ENCODE measurements around the gene GNAZ. TPM values are rescaled to one million over a fixed set of nuclear protein-coding genes. Genes with fewer than 3 reads are reported as not detected.
A peak's percentile ranks its signal among the peaks of the same experiment; 100 is the strongest.

Gene GNAZ
- 7.7 and 9.1 TPM in 2 replicates for total RNA-seq
- 10.1 TPM for total RNA-seq (2013)
- polyA plus RNA-seq: 2.5 and 2.8 TPM in 2 replicates
- polyA minus RNA-seq: 5.6 and 9.3 TPM in 2 replicates

- H3K27ac ChIP-seq (ENCODE audit: low read length in 2 of 2): peak within 1 kb of the TSS in 1 of 2 donors; percentile 42
- DNase-seq (peak; percentile 72), ATAC-seq (ENCODE audit: low read depth) (peak; percentile 52)
- H3K9ac ChIP-seq (ENCODE audit: low read length): peak within 1 kb of the TSS; percentile 73
- H3K79me2 ChIP-seq (ENCODE audit: control insufficient read depth, insufficient read depth, low read length): peaks cover 23% of the 10 kb centered on the region
- Mint-ChIP-seq H3K9me3 (ENCODE audit: insufficient read depth) (no peaks in the 10 kb centered on the region), H3K4me3 (peak within 1 kb of the TSS; percentile 94), H3K27ac (peak within 1 kb of the TSS; percentile 87), H3K4me1 (peaks cover 43% of the 10 kb centered on the region), H3K27me3 (no peaks in the 10 kb centered on the region)
- intact Hi-C loops (cut with micrococcal nuclease): loop anchor here (5.0 kb wide), 2 partner anchors 72 to 1487 kb away; partner anchors contain the start of genes GUCD1, RSPH14 and SNRPD3
- CTCF ChIA-PET: interaction anchor here (0.6 to 2.0 kb wide), 9 partner anchors 49 to 620 kb away, joined by 3 to 16 read pairs (median 3); partner anchors contain the start of gene RAB36
- POLR2A ChIA-PET: interaction anchor here (0.6 kb wide), 1 partner anchor 870 kb away, joined by 3 read pairs; no protein-coding TSS in a partner anchor
- no peaks in the 10 kb centered on the region for H3K36me3 ChIP-seq (replicated peaks in 1 of 2; ENCODE audit: control extremely low read depth in 1 of 2, control insufficient read depth in 1 of 2, extremely low read depth in 1 of 2, insufficient read depth in 2 of 2, low read length in 1 of 2)
- under 1% methylated on average over 87 of the region's 87 CpGs for WGBS (ENCODE audit: insufficient coverage)
- TF ChIP-seq EZH2 (IDR thresholded peaks at IDR 0.05; ENCODE audit: borderline replicate concordance, insufficient read depth, low read depth, low read length, poor library complexity, severe bottlenecking): no peak
- TF ChIP-seq, protein P1, sequence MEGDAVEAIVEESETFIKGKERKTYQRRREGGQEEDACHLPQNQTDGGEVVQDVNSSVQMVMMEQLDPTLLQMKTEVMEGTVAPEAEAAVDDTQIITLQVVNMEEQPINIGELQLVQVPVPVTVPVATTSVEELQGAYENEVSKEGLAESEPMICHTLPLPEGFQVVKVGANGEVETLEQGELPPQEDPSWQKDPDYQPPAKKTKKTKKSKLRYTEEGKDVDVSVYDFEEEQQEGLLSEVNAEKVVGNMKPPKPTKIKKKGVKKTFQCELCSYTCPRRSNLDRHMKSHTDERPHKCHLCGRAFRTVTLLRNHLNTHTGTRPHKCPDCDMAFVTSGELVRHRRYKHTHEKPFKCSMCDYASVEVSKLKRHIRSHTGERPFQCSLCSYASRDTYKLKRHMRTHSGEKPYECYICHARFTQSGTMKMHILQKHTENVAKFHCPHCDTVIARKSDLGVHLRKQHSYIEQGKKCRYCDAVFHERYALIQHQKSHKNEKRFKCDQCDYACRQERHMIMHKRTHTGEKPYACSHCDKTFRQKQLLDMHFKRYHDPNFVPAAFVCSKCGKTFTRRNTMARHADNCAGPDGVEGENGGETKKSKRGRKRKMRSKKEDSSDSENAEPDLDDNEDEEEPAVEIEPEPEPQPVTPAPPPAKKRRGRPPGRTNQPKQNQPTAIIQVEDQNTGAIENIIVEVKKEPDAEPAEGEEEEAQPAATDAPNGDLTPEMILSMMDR (IDR thresholded peaks at IDR 0.05): no peak
- peak within 1 kb of the TSS; percentile 89 for H2AFZ ChIP-seq (ENCODE audit: insufficient read depth, low read depth, low read length, poor library complexity, severe bottlenecking)
- peaks cover 13 to 44% of the 10 kb centered on the region in 2 donors for H3K4me1 ChIP-seq (ENCODE audit: control insufficient read depth in 2 of 2, insufficient read depth in 2 of 2, low read length in 2 of 2)
- no peaks in the 10 kb centered on the region for H4K20me1 ChIP-seq (ENCODE audit: control insufficient read depth, insufficient read depth, low read length, poor library complexity, severe bottlenecking)
- H3K27me3 ChIP-seq (replicated peaks in 1 of 4; ENCODE audit: control extremely low read depth in 1 of 4, control insufficient read depth in 3 of 4, insufficient read depth in 4 of 4, low read length in 3 of 4): peaks cover 0 to 3% (median 0%) of the 10 kb centered on the region in 4 experiments
- peak within 1 kb of the TSS; percentile 100 for H3K4me2 ChIP-seq (replicated peaks; ENCODE audit: low read depth, low read length, poor library complexity, severe bottlenecking)
- no peaks in the 10 kb centered on the region for H3K9me3 ChIP-seq (ENCODE audit: control extremely low read depth in 1 of 3, control insufficient read depth in 2 of 3, insufficient read depth in 1 of 3, low read length in 2 of 3)
- H3K4me3 ChIP-seq (ENCODE audit: control extremely low read depth in 1 of 5, extremely low read depth in 1 of 5, insufficient read depth in 1 of 5, low read depth in 2 of 5, low read length in 4 of 5): peak within 1 kb of the TSS; percentile 9 to 73 (median 57)
These were observed at the start of gene GNAZ for GRCh38 chr22:23070418-23071229. Gene GNAZ (plus strand): TSS chr22:23070519. CDS start chr22:23095696, 25,177 bp downstream.

All from B cell (primary cell).